Activated CD8-positive, alpha-beta memory T cell treated with anti-CD3 and anti-CD28 coated beads, Interleukin-2, amount 50 U/mL, for 1 hour (primary cell): ENCODE data around the gene MAP3K6.

Experiments used
- DNase-seq: peaks from one replicate; pipeline ENCODE4 v3.0.0-alpha.2; 2020; ENCODE audit errors: extremely low read depth

MAP3K6 gene

GRCh38 chr1:27333717-27334279, 33.0 kb downstream of the MAP3K6 start:
- DNase-seq: no peak

- no peak for DNase-seq
These were observed 34.1 kb downstream of the MAP3K6 start for GRCh38 chr1:27332536-27333281.

GRCh38 chr1:27331922-27332321, 34.8 kb downstream of the MAP3K6 start:
- no peak for DNase-seq

GRCh38 chr1:27331426-27331825, 35.3 kb downstream of the MAP3K6 start:
- no peak for DNase-seq

- no peak for DNase-seq
These were observed 36.0 kb downstream of the MAP3K6 start for GRCh38 chr1:27330786-27331185.

- DNase-seq: no peak
These were observed 38.8 kb downstream of the MAP3K6 start for GRCh38 chr1:27327964-27328363.

GRCh38 chr1:27325286-27325685, 41.5 kb downstream of the MAP3K6 start:
- DNase-seq: no peak

- no peak for DNase-seq
These were observed 44.1 kb downstream of the MAP3K6 start for GRCh38 chr1:27322569-27323240.

GRCh38 chr1:27321813-27322568, 44.8 kb downstream of the MAP3K6 start, which contains the start of gene TMEM222:
Gene TMEM222 (plus strand): TSS chr1:27322163. CDS start chr1:27322198, 35 bp downstream.
- peak; percentile 87 for DNase-seq

- DNase-seq: no peak
These were observed 48.2 kb downstream of the MAP3K6 start for GRCh38 chr1:27318596-27318995.

- no peak for DNase-seq
These were observed 48.6 kb downstream of the MAP3K6 start for GRCh38 chr1:27318136-27318535.

GRCh38 chr1:27316860-27317259, 49.9 kb downstream of the MAP3K6 start:
- DNase-seq: no peak

GRCh38 chr1:27314737-27315136, 52.0 kb downstream of the MAP3K6 start:
- no peak for DNase-seq

GRCh38 chr1:27314169-27314568, 52.6 kb downstream of the MAP3K6 start:
- DNase-seq: no peak

GRCh38 chr1:27307874-27308598, 58.7 kb downstream of the MAP3K6 start:
- DNase-seq: no peak

GRCh38 chr1:27306892-27307761, 59.6 kb downstream of the MAP3K6 start:
- DNase-seq: no peak

- no peak for DNase-seq
These were observed 60.7 kb downstream of the MAP3K6 start for GRCh38 chr1:27306071-27306470.
